ENCODE data around the gene IGFBP6.
A peak's percentile ranks its signal among the peaks of the same experiment; 100 is the strongest.
"Not testable (repeated sequence)": the region's sequence is repeated elsewhere in the genome, so short reads cannot be mapped to it uniquely, and the experiment has no call there.

Gene IGFBP6

GRCh38 chr12:53096759-53097158 lies 708 bp upstream of the IGFBP6 start:
- no peak for DNase-seq (ENCODE audit: low read depth in 2 of 2)

GRCh38 chr12:53097207-53097563 lies 282 bp upstream of the IGFBP6 start:
- no peak for DNase-seq (ENCODE audit: low read depth in 2 of 2)

- DNase-seq (ENCODE audit: low read depth in 2 of 2): no peak
These were observed 1.0 kb downstream of the IGFBP6 start for GRCh38 chr12:53098354-53098981.

GRCh38 chr12:53099071-53099882 lies 1.8 kb downstream of the IGFBP6 start:
- DNase-seq (ENCODE audit: low read depth in 2 of 2): peak; percentile 86 to 89

GRCh38 chr12:53100466-53101151 lies 3.1 kb downstream of the IGFBP6 start:
- DNase-seq (ENCODE audit: low read depth in 2 of 2): no peak

- DNase-seq (ENCODE audit: low read depth in 2 of 2): no peak
These were observed 3.8 kb downstream of the IGFBP6 start for GRCh38 chr12:53101266-53101665.

- DNase-seq (ENCODE audit: low read depth in 2 of 2): no peak
These were observed 4.7 kb downstream of the IGFBP6 start for GRCh38 chr12:53101931-53102781.

- peak in 1 of 2 donors; percentile 10 for DNase-seq (ENCODE audit: low read depth in 2 of 2)
These were observed 5.7 kb downstream of the IGFBP6 start, which contains the start of gene SOAT2 for GRCh38 chr12:53102883-53103807. TSS of gene SOAT2 (plus strand) at chr12:53103486. CDS start at chr12:53103578, 92 bp downstream.

GRCh38 chr12:53103860-53104305 lies 6.4 kb downstream of the IGFBP6 start:
- DNase-seq (ENCODE audit: low read depth in 2 of 2): no peak

GRCh38 chr12:53105256-53105655 lies 7.8 kb downstream of the IGFBP6 start:
- DNase-seq (ENCODE audit: low read depth in 2 of 2): no peak

- no peak for DNase-seq (ENCODE audit: low read depth in 2 of 2)
These were observed 8.4 kb downstream of the IGFBP6 start for GRCh38 chr12:53105712-53106439.

GRCh38 chr12:53107122-53107521 lies 9.7 kb downstream of the IGFBP6 start:
- DNase-seq (ENCODE audit: low read depth in 2 of 2): no peak

- DNase-seq (ENCODE audit: low read depth in 2 of 2): not testable (repeated sequence)
These were observed 15.0 kb downstream of the IGFBP6 start for GRCh38 chr12:53112431-53112830.

- no peak for DNase-seq (ENCODE audit: low read depth in 2 of 2)
These were observed 15.8 kb downstream of the IGFBP6 start for GRCh38 chr12:53113136-53113705.

GRCh38 chr12:53113951-53114350 lies 16.5 kb downstream of the IGFBP6 start:
- no peak for DNase-seq (ENCODE audit: low read depth in 2 of 2)

GRCh38 chr12:53115112-53115890 lies 17.8 kb downstream of the IGFBP6 start:
- no peak for DNase-seq (ENCODE audit: low read depth in 2 of 2)

- no peak for DNase-seq (ENCODE audit: low read depth in 2 of 2)
These were observed 18.6 kb downstream of the IGFBP6 start for GRCh38 chr12:53115891-53116648.

- DNase-seq (ENCODE audit: low read depth in 2 of 2): no peak
These were observed 21.4 kb downstream of the IGFBP6 start for GRCh38 chr12:53118751-53119300.

Data from activated CD4-positive, alpha-beta T cell treated with anti-CD3 and anti-CD28 coated beads for 24 hours (primary cell).